GM18519 (cell line): ENCODE measurements around the gene VAT1L.
A peak's percentile ranks its signal among the peaks of the same experiment; 100 is the strongest.

ENCODE experiments used
- ATAC-seq: cut with Tn5 transposase; IDR thresholded peaks from one replicate; pipeline ENCODE4 v1.9.1; 2021; ENCODE audit warnings: mild to moderate bottlenecking, moderate library complexity; ENCODE audit not compliant: unreplicated experiment, low FRiP score

VAT1L gene

GRCh38 chr16:77860953-77861352, 72.6 kb downstream of the VAT1L start:
- ATAC-seq = no peak

- no peak for ATAC-seq
These were observed 74.9 kb downstream of the VAT1L start for GRCh38 chr16:77863250-77863649.

GRCh38 chr16:77866752-77867151, 78.4 kb downstream of the VAT1L start:
- ATAC-seq = no peak

- peak; percentile 33 for ATAC-seq
These were observed 79.7 kb downstream of the VAT1L start for GRCh38 chr16:77868052-77868451.

DNA sequence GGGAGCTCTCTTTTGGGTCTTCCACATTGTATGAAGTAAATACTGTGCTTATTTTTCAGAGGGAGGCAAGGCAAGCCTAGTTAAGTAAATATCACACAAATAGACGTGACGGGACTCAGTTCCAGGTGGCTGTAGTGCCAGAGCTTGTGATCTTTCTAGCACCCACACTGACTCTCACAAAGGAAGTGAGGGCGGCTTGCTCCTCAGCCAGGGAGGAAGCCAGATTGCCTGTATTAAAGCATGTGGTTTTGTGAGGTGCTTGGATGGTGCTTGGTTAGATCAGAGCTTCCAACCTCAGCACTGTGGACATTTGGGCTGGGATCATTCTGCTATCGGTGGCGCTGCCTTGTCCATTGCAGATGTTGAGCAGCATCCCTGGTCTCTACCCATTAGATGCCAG, 80.1 kb downstream of the VAT1L start:
- ATAC-seq = peak; percentile 93

DNA sequence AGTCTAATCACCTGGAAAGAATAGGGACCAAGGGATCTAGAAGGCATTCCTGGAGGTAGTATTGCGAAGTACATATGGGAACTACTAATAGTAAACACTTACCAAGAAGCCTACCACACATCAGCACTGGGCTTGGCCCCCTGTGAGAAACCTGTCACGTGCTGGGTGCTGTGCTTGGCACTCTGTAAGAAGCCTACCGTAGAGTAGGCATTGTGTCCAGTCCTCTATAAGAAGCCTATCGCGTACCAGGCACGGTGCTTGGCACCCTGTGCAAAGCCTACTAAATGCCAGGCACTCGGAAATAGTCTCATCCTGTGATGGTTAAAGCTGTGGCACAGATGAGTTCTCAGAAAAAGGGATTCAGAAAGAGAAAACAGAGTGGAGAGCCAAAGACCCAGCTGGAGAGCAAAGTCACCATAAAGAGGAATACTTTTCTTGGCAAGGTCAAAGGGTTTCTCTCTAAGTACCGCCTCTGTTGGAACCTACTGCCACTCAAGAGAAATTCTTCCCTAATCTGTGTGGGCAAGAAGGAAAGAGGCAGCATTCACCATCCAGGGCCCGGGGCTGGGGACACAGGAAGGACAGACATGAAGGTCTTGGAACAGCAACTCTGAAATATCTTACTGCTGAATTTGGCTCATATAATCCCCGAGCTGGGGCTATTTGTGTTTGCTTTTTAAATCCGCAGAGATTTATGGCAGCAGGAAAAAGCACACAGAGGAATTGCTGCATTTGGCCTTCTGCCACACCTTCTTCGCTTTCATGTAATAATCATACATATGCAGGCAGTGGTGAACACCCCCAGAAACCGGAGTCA, 81.8 kb downstream of the VAT1L start:
- no peak for ATAC-seq

DNA sequence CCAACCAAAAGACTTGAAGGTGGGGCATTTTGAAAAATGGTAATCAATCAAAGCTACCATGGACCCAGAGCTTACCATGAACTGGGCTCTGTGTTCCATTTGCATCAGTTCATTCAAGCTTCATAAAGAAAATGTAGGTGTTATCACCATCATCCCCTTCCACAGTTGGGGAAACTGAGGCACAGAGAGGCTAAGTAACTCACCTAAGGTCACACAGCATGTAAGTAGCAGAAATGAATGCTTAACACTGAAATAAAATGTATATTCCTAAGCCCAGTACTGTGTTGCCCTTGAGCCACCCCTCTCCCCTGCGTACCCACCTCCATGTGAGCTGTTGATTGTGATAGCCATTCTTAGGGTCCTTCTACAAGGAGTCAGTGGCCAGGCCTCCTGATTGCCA, 83.6 kb downstream of the VAT1L start:
- no peak for ATAC-seq

- no peak for ATAC-seq
These were observed 84.7 kb downstream of the VAT1L start for GRCh38 chr16:77873066-77873465.

DNA sequence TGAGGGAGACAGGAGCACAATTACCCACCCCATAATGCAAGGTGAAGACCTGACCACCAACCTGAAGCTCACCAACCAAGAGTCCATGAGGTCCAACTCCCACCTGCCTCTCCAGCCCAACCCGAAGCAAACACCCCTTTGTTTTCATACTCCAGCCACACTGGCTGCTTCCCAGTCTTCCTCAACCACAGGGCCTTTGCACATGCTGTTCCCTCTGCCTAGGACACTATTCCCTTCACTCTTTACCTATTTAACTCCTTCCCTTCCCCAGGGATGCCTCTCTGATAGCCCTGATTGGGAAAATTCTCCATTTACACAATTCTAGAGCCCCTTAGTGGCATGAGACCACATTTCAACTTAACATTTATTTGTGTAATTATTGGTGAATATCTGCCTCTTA, 86.0 kb downstream of the VAT1L start:
- ATAC-seq = no peak

DNA sequence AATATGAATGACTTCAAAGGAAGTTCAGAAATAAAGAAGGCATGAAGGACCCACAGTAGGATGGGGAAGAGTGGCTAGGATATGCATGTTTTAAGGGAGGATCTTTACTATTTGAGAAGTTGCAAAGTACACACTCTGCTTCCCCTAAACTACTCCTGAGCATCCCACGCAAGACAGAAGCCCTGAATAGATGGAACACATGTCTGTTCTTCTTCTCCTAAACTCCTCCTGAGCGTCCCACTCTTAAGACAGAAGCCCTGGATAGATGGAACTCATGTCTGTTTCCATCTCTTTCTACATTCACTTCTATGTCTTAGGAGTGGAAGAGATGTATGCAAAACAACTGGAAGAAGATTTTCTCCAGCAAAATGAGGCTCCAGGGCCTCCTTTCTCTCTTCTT, 88.4 kb downstream of the VAT1L start:
- ATAC-seq = no peak

- no peak for ATAC-seq
These were observed 89.5 kb downstream of the VAT1L start for GRCh38 chr16:77877712-77878347.

DNA sequence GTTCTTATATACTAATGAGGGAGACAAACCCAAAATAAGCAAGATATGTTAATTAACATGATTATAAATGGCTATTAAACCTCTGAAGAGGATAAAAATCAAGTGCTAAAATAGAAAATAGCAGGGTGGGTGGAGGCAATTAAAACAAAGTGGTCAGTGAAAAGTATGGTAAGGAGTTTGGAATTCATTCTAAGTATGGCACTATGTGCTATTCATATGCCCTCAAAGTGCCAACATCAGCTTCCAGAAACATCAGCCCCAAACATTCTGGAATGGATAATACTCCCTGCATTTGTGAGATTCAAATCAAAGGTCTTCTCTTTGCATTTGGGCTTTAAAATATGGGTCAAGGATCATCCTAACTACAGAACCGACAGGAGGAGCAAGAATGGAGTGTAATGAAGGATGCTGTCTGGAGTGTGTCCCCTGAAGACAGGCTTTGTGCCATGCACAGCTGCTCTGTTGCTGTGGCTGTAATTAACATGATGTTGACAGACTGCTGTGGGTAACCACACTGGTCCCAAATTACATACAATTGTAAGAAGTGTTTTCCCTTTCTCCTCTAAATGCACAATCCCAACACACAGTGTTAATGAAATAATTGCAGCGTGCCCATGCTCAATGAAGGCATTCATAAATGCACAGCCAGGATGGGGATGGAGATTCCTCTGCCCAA, 93.1 kb downstream of the VAT1L start:
- ATAC-seq = no peak

GRCh38 chr16:77882358-77882757, 94.0 kb downstream of the VAT1L start:
- ATAC-seq = no peak

- no peak for ATAC-seq
These were observed 97.4 kb downstream of the VAT1L start for GRCh38 chr16:77885571-77886295.

DNA sequence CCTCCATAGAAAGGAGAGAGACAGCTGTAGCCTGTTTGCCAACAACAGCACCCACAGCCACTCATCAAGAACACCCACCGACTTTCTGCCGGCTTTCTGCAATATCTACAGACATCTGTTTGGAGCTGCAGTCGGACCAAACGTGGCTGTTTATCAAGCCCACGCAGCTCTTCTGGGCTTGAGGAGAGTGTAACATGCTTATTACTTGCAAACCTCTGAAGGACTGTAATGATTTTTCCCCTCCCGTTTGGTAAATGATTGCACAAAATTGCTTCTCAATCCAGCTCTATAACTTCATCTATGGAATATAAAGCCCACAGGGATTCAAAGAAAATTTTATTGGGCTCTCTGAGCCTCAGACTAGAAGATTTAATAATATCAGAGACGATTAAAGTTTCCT, 100.5 kb downstream of the VAT1L start:
- ATAC-seq = no peak

GRCh38 chr16:77890075-77890474, 101.7 kb downstream of the VAT1L start:
- no peak for ATAC-seq

DNA sequence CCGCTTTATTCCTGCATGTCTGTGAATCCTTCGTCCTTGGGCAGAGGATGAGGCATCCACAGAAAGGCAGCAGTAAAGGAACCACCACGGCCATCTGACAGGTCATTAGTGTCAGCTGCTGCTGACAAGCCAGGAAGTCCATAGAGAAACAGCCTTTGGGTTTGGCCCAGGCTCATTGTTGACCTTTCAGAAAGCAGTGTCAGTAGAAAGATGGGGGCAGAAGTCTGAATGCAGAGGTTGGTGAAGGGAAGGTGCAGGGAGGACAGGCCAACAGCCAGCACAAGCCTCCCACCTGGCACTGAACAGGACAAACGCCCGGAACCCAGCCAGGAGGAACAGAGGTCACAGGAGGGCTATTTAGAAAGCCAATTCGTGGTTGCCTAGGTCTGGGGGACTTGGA, 105.8 kb downstream of the VAT1L start:
- ATAC-seq = no peak

- no peak for ATAC-seq
These were observed 107.6 kb downstream of the VAT1L start for GRCh38 chr16:77895962-77896361.

DNA sequence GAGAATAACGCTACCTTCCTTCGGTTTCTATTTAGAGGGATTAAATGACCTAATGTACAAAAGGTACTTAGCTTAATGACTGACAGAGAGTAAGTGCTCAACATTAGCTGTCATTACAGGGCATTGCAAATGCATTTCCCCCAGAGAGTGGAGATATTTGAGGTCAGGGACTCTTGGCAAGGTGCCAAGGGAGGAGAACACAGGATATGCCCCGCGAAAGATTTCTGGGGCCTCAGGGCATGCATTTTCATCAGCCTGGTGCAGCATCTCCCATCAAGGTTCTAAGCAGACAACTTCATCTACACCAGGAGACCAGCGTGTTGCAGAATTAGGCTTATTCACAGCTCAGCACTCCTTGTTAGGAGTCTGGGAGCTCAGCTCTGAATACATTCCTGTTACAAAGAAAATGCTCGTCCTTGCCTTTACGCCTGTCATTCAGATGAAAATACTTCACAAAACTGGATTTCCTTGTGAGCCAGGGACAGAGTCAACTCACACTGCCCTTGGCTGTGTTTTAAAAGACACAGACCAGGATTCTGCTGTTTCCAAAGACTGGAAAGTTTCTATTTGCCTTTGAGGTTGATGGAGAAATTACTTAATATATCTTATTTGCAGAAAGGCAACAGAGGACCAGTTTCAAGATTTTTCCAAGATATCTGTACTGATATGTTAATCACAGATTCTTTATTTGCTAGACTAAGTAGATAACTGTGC, 108.2 kb downstream of the VAT1L start:
- no peak for ATAC-seq

- no peak for ATAC-seq
These were observed 108.7 kb downstream of the VAT1L start for GRCh38 chr16:77897129-77897437.
